Activated T-helper 1 cell treated with Interleukin-2 at 50 U/mL for 16 hours (primary cell): ENCODE measurements around the gene DENND1A.

ENCODE experiments used
- DNase-seq: peaks from one replicate; pipeline ENCODE4 v3.0.0-alpha.2; 2020; ENCODE audit warnings: low read depth

DENND1A gene

DNA sequence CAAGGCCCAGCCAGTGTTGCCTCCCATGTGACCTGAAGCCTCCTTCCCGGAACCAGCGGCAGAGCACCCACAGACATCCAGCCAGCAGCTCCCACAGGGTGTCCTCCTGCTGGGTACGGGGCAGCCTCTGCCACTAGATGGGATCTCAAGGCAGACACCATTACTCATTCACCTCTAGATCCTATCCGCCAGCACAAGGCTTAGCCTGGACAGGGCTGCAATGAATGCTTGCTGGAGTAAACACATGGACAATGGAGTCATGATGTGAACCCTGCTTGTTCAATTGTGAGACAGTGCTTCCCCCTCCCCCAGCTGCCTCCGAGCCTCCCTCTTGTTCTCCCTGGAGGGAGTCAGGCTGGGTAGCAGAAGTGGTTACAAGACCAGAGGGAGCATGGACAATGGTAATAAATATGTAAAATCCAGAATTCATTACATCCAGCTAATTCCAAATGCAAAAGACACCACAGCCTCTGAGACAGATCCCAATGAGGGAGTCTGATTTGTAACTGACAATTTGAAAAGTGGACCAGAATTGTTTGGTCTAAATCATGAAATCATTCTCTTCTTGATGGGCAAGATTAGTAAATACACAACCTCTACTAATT lies 441.9 kb downstream of the DENND1A start:
- no peak for DNase-seq

DNA sequence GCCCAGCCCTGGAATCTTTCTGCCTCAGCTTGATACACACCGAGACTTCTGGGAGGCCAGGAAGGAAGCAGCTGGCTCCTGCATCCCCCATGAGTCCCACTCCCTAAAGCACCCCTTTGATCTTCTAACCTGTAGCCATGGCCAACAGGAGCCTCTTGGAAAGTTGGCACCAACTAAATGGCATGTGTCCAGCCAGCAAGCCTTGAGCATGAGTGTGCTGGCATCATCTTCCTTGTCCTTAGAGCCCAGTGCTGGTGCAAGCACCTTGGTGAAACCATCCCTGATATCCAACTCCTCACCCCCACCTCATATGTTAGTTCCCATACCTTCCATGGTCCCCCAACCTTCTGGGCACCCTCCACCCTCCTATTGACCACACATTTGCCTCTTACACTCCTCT lies 443.5 kb downstream of the DENND1A start:
- no peak for DNase-seq

DNA sequence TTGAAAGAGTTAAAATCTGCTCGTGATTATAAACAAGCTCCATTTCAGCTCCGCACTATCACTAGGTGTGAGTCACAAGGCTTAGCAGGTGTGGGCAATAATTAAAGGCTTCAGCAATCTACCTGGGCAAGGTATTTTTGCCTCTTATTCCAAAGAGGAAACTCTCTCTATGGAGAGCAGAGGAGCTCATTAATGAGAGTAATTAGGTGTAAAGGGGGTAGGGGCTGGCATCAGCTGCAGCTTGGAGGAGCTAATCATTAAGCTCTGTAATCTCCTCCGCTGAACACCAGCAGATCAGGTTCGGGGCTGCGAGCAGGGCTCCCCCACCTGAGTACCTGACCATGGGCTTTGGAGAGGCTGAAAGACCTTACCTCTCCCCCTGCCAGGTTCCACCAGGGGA lies 444.7 kb downstream of the DENND1A start:
- DNase-seq: no peak

DNA sequence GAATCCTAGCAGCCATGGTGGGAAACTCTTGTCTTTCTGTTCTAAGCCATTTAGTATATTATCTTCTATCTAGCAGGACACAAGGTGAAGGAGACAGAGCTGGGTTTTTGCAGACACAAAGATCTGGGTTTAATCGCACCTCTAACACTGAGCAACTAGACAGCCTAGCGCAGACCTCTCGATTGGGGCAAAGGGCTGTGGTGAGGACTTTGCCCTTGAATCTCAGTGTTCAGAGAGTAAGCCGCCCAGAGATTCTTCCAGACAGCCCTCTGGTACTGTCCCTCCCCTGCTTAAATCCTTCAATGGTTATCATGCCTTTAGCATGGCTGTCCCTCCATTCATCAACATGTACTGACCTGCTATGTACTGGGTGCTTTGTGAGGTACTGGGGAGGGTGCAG lies 445.8 kb downstream of the DENND1A start:
- no peak for DNase-seq

DNA sequence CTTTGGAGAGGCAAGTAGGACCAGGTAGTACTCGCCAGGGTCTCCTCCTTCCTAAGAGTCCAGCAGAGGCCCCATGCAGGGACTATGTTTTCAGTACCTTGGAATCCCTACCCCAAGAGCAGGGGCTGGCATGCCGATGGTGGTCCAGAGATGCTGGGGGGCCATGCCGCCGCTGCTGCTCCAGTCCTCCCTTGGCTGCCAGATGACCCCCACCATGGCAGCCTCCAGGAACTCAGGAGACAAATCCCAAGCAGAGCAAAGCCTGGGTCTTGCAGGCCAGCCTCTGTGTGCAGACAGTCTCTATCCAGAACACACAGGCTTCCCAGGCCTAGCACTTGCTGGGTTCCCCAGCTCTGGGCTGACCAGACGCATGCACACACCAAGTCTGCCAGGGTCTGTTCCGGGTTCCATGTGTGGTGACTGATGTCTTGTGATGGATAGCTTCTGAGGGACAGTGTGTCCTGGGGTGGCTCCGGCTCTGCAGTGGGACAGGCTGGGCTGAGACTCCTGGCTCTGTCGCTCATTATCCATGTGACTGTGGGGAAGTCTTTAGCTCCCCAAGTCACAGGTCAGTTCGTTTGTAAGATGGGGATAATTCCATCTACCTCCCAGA lies 446.6 kb downstream of the DENND1A start:
- no peak for DNase-seq

DNA sequence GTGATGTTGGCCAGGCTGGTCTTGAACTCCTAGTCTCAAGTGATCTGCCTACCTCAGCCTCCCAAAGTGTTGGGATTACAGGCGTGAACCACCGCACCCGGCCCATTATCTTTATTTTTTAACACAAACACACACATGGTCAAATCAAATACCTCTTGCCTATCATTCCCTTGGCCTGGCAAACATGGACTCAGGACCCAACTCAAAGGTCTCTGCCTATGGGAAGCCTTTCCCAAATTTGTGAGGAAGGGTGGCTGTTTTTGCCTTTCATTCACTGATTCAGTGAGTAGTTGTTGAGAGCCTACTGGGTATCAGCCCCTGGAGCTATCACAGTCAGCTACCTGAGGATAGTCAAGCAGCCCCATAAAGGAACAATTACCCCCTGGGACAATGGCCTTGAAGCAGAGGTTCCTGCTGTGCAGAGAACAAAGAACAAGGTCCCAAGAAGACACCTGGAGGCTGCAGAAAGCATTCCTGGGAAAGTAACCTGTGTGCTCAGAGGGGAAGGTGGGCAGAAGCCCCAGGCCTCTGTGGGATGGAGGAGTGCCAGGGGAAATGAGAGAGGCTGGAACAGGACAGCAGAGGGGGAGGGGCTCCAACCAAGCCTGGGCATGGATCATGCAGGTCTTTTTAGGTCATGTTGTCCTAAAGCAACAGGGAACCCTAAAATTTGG lies 447.5 kb downstream of the DENND1A start:
- DNase-seq: no peak

DNA sequence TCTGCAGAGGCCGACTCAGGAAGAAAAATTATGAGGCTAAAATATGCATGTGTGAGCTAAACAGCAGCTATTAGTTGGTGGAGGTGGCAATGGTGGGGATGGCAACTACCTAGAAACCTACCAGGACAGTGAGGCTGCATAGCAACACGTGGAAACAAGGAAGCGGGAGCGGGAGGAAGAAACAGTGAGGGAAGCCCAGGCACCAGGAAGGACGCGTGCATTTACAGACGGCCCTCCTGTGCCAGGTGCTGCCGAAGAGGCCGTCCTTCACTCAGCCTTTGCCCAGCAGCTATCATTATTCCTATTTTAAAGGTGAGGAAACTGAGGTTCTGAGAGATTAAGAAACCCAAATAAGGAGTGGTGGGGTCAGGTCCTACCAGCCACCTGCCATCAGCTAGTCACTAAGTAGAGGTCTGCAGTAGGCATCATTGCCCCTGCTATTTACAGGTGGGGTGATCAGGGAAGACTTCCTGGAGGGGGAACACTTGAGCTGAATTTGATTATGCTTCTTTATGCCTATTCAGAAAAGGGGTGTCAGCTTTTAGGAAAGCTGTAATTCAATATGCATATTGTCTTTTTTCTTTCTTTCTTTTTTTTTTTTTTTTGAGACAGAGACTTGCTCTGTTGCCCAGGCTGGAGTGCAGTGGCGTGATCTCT lies 448.6 kb downstream of the DENND1A start:
- DNase-seq: no peak

DNA sequence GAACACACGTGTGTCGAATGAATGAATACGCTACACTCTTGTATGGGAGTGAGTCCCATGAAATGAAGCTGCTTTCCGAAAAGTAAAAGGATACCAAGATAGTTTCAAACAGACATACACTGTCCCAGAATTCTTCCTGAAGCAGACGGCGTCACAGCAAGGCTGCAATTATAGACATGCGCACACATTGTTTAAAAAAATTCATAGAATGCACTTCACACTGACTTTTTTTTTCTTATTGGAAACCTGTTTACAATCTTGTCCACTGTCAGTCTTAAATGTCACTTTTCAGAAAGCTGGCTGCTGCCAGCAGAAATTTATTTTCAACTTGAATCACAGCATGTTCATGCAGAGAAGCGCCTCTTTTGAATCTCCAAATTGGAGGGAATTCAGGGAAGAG lies 449.1 kb downstream of the DENND1A start:
- DNase-seq: no peak

DNA sequence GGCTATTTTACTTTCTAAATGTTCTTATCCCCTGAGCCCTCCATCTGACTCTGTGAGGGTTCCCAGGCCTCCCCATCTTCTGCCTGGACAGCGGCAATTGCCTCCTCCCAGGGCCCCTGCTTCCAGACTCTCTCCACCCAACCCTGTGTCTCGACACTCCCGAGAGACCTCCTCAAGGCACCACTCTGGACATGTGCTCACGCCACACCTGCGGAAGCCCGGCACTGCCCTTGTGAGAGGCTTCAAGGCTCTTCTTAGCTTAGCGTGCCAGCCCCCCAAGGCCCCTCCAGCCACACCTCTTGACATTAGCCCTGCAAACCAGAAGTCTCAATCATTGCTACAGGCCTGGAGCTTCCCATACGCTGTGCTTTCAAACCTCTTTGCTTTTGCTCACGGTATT lies 449.8 kb downstream of the DENND1A start:
- DNase-seq: no peak

DNA sequence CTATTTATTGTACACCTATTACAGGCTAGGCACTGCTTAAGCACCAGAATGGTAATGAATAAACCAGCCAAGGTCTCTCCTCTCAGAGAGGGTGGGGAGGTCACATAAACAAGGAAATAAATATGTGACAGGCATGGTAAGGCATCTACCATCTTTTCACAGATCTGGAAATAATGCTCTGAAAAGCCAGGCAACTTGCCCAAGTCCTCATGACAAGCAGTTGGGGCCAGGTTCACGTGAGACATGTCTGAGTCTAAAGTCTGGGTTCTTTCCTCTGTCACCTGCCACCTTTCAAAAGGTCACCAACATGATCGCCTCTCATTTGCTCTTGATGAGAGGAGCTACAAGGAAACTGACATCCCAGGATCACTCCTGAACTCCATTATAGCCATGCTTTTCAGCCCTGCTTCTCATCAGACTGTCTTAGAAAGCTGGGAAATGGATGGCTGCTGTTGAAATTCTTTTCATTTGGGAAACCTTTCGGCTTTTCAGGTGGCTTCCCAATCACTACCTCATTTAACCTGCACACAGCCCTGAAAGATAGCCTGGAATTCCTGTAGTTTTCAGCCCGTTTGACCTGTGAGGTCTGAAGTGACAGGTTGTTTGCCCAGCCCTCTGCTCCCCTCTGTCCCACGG lies 450.8 kb downstream of the DENND1A start:
- no peak for DNase-seq

DNA sequence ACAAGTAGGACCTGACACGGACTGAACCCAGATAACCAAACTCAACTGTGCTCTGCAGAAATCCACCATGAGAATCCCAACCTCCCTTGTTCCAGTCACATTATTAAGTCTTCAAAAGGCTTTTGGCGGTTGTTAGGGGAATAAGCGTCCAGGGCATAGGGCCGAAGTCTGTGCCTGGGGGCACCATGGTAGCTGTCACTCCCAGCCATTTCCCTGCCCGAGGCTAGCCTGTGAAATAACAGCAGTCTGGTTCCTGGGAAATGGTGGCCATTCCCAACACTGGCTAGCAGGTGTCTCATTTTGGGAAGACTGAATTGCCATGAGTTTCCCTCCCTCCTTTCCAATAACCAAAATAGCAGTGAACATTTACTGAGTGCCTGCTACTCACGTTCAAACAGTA lies 451.8 kb downstream of the DENND1A start:
- no peak for DNase-seq

DNA sequence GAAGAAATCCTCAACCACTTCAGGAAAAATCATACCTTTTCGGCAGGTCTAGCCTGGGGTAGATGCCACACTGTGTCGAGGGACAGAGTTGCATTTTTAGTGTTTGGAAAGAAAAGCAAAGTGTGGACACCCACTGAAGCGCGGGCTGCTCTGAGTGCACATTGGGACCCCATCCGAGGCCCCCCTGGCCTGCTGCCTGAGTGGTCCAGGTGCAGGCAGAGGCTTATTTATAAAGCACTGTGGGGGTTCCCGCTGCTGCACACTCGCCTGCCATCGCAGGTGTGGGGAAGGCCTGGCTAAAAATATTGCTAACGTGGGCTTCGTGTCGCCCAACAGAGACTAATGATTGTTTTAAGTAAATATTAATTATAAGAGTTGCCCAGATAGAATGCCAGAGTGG lies 454.5 kb downstream of the DENND1A start:
- DNase-seq: no peak

DNA sequence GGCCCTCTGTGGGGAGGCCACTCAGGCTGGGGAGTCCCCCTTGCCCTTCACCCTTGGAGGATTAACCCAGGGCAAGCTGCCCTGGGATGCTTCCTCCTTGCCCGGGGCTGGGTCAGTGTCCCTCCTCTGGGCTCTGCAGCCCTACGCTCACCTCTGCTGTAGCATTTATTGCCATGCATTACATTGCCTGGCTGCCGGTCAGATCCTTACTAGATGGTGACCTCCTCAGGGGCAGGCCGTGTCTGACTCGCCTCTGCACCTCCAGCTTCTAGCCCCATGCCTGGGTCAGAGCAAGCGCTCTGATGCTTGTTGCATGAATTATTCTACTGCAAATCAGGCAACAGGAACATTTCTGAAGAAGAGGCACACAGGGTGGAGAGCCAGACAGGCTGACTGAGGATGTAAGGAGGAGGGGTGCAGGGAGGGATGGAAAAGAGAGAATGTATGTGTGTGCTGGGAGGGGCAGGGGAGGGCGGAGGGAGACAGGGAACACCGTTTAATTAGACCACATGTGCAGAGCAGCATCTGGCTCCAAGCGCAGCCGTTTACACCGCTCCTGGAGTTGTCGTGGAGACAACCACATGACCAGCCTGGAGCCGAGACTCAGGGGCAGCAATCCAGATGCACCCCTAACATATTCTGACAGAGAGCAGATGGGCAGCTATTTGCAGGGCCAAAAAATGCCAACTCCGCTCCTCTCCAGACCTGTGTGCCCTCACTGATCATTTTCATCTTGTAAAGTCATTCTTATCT lies 456.9 kb downstream of the DENND1A start:
- no peak for DNase-seq

DNA sequence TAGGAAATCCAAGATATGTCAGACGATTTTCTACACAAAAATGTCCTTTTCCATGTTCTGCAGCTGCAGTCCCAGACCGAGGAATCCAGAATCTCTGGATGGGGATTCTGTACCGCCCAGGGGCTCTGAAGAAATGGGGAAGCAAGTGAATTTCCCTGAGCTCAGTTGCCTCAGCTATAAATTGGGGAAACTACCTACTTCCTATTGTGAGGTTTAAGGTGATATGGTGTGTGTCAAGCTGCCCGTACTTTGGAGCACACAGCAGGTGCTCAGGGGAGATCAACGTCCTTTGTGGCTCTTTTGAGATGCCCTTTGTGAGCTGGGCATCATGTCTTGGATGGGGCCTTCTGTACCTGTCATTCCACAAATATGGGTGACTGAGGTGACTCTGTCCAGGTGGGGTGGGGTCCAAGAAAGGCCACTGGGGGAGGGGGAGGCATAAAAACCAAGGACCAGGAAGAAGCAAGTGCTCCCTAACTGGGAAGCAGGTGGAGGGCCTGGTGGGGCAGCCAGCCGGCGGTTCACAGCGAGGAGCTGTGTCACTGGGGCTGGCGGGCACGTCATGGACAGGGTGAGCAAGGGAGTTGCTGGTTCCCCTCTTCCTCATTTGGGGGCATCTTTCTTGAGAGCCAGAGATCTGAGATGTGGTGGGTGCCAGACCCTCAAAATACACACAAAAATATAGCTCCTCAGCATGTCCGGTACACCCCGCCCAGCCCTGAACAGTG lies 457.9 kb downstream of the DENND1A start:
- no peak for DNase-seq

DNA sequence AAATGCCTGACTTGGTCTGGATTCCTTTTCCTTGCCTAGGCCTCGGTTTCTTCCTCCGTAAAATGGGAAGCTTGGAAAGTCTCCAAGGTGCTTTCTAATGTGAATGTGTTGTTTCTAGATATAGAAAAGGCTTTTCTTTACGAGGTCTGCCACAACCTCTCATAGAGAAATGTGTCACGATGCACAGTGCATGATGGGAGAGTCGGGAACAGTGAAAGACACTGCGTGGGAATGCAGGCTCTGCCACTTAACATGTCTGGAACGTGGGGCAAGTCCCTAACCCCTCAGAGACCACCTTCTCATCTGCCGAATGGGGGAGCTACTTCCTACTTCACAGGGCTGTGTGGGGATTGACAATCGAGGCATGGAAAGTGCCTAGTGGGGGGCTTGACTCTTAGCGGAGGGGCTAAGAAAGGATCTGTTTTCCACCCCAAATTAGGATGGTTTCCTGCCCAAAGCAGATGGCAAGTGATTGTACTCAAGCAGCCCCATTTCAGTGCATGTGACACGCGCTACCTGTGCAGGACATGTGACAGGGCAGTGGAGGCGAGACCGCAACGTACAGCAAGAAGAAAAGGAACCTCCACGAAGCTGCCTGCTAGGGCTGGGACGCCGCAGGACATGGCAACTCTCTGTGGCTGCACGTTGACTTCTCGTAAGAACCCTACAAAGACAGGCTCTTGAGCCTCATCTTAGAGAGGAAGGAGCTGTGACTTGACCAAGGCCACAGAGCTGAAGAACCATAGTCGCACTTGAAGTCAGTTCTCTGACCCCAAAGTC lies 458.7 kb downstream of the DENND1A start:
- DNase-seq: no peak

DNA sequence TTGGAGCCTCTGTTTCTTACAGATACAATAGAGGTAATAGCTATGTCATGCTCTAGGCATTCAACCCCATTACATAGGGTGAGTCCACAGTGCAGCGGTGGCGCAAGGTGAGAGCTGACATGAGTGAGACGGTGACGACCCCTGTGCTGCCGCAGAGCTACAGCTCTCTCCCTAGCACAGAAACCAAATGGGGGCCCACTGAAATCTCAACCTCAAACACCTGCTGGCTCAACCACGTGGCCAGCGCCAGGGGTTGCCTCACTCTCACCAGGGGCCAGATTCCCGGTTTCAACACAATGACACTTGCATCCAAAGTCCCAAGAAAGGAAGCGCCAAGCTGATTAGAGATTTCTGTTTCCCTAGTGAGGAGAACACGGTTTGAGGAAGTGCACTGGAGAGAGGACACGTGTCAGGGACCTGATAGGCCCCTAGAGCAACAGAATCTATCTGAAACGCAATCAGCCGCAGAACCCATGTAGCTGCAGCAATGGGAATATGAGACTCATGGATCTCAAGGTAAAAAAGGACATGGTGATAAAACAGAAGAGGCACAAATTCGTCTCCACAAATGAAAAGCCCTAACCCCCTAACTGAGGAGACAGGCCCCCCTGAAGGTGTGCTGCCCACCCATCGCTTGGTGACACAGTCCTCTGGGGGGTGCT lies 459.7 kb downstream of the DENND1A start:
- DNase-seq: no peak

DNA sequence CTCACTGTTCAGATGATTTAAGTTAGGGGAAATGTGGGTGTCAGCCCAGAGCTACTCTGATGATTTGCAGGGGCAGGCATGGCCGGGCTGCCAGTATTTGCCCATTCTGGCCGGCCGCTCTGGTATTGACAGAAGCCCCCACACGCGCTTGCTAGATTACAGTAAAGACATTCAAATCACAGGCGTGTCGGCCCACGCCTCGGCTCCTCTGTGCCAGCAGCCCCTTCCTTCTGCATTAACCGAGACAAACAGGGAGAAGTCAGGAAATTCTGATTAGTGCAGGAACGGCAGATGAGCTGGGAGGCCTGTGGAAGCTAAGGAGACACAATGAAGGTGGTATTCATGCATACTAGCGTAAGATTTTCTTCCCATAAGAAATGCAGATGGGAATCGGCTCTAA lies 460.6 kb downstream of the DENND1A start:
- DNase-seq: no peak

DNA sequence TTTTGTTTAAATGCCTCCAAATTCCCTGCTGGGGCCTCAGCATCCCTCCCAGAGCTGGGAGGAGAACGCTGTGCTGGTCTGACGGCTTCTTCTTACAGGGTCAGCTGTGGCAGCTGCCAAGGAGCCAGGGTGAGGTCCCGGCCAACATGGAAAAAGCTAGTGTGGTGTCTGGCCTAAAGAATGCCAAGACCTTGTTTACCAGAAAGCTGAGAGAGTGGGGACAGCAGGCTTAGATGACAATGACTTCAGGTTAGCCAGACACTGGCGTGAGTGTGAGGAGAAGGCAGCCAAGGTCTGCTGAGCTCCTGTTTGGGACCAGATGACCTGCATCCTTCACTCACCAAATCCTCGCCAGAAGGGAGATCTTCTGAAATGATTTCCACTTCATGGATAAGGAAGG lies 461.4 kb downstream of the DENND1A start:
- DNase-seq: no peak

DNA sequence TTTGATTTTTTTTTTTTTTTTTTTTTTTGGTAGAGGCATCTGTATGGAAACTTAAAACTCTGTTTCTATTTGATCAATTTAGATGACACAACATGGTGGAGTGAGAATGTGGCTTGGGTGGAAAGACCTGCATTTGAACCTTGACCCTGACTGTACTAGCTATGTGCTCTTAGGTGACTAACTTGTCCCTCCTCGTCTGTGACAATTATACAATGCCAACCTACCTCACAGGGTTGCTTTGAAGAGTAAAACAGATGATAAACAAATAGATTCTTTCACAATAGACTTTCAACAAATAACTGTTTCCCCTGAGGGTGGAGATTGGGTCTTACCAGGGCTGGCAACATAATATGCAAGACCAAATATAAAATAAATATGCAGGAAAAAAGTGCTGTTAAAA lies 464.6 kb downstream of the DENND1A start:
- no peak for DNase-seq

DNA sequence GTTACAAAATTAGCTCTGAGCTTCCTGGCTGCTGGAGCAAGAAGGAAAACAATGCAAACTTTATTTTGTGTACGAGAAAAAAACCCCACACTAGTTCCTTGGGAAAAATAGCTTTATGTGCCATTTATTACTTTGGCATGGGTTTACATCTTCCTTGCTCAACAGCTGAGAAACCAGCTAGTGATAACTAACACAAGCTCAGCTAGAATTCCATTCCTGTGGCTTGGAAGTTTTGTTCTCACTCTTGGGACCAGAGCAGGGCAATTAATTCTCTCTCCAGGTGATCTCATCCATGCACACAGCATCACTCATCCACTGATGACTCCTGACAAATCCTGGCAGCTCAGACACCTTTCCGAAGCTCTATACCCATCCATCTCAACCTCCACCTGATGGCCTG lies 469.8 kb downstream of the DENND1A start:
- no peak for DNase-seq
